ENCODE measurements around the gene RAX. TPM values are rescaled to one million over a fixed set of nuclear protein-coding genes. Genes with fewer than 3 reads are reported as not detected.

Gene RAX
- total and polyA plus RNA-seq, 2 donors from 2014 or later = not detected

DNA sequence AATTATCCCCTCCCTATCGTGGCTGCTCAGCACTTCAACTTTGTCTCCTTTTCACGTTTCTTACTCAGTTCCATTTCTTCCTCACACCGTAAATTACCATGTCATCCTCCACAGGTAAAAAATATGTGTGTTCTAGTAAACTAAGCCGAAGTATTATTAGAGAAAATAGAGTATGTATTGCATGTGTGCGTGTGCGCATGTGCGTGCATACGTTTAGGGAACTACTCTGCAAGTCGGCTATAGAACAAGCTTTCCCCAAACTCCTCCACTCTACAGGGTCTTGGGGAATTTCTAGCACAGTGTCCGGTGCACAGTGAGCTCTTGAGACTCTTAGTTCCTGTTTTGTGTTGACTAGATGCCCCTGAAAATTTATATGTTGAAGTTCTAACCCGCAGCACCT, 9.1 kb upstream of the RAX start:
- no peaks in the 10 kb centered on the region for H3K4me1 ChIP-seq (ENCODE audit: control insufficient read depth in 2 of 3, insufficient read depth in 2 of 3, low read depth in 1 of 3, low read length in 3 of 3)
- FAIRE-seq (no peak), DNase-seq (no peak)
- H3K27me3 ChIP-seq (ENCODE audit: control insufficient read depth, insufficient read depth, low read length) = peaks cover 49% of the 10 kb centered on the region
- TF ChIP-seq, protein P1, sequence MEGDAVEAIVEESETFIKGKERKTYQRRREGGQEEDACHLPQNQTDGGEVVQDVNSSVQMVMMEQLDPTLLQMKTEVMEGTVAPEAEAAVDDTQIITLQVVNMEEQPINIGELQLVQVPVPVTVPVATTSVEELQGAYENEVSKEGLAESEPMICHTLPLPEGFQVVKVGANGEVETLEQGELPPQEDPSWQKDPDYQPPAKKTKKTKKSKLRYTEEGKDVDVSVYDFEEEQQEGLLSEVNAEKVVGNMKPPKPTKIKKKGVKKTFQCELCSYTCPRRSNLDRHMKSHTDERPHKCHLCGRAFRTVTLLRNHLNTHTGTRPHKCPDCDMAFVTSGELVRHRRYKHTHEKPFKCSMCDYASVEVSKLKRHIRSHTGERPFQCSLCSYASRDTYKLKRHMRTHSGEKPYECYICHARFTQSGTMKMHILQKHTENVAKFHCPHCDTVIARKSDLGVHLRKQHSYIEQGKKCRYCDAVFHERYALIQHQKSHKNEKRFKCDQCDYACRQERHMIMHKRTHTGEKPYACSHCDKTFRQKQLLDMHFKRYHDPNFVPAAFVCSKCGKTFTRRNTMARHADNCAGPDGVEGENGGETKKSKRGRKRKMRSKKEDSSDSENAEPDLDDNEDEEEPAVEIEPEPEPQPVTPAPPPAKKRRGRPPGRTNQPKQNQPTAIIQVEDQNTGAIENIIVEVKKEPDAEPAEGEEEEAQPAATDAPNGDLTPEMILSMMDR (IDR thresholded peaks at IDR 0.05; ENCODE audit: borderline replicate concordance, extremely low read depth, insufficient read depth) = no peak
- H3K27ac ChIP-seq (ENCODE audit: low read depth in 2 of 2, low read length in 2 of 2) = no peak overlapping the region
- intact Hi-C loops (cut with DNase I) = no loop called here
- H3K4me3 ChIP-seq (ENCODE audit: low read length in 3 of 3) = no peak overlapping the region
- no peaks in the 10 kb centered on the region for H3K9me3 ChIP-seq (ENCODE audit: control insufficient read depth in 2 of 3, insufficient read depth in 1 of 3, low read length in 3 of 3)
- no peak overlapping the region for H3K9ac ChIP-seq (ENCODE audit: low read length in 3 of 3)
- H3K36me3 ChIP-seq (ENCODE audit: control insufficient read depth in 2 of 3, insufficient read depth in 3 of 3, low read length in 3 of 3) = no peaks in the 10 kb centered on the region

DNA sequence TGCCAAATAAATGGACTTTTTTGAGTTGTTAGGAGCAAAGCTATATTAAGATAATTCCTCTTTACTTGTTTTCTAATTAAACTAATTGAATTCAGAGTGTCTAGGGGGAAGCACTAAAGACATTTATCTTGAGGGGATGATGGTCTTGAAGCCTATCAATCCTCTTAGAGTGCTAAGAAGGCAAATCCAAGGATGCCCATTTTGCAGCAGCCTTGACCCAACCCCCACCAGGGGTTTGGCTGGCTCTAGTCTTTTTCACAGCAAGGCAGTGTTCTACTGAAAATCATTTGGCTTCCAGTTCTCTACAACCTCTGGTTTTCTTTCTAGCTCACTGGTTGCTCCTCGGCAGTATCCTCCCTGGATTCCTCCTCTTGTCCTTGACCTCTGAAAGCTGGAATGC, 6.5 kb upstream of the RAX start:
- H3K4me3 ChIP-seq (ENCODE audit: low read length in 3 of 3) = no peak overlapping the region
- intact Hi-C loops (cut with DNase I) = no loop called here
- no peaks in the 10 kb centered on the region for H3K4me1 ChIP-seq (ENCODE audit: control insufficient read depth in 2 of 3, insufficient read depth in 2 of 3, low read depth in 1 of 3, low read length in 3 of 3)
- H3K36me3 ChIP-seq (ENCODE audit: control insufficient read depth in 2 of 3, insufficient read depth in 3 of 3, low read length in 3 of 3) = no peaks in the 10 kb centered on the region
- peaks cover 59% of the 10 kb centered on the region for H3K27me3 ChIP-seq (ENCODE audit: control insufficient read depth, insufficient read depth, low read length)
- H3K9ac ChIP-seq (ENCODE audit: low read length in 3 of 3) = no peak overlapping the region
- no peak overlapping the region for H3K27ac ChIP-seq (ENCODE audit: low read depth in 2 of 2, low read length in 2 of 2)
- FAIRE-seq (no peak), DNase-seq (no peak)
- H3K9me3 ChIP-seq (ENCODE audit: control insufficient read depth in 2 of 3, insufficient read depth in 1 of 3, low read length in 3 of 3) = no peaks in the 10 kb centered on the region
- TF ChIP-seq, protein P1 (IDR thresholded peaks at IDR 0.05; ENCODE audit: borderline replicate concordance, extremely low read depth, insufficient read depth) = no peak

DNA sequence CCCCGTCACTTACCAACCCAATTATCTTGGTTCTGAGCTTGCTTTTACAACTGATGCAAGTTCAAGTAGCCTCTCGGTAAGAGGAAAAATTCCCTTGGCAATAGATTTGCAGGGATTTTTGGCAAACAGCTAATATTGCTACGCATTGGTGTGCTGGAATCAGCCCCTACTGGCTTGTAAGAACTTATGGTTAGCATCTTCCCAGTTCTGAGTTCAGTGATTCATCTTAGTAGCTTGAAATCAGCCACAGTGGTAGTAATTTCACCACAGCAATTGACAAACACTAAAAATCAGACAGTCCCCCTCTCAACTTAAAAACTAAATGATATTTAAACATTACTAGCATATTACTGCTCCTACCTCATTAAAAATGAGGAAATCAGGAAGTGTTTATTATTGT, 5.9 kb upstream of the RAX start:
- intact Hi-C loops (cut with DNase I) = no loop called here
- FAIRE-seq (no peak), DNase-seq (no peak)
- Histone ChIP-seq H3K27me3 (ENCODE audit: control insufficient read depth, insufficient read depth, low read length) (peaks cover 61% of the 10 kb centered on the region), H3K4me3 (ENCODE audit: low read length in 3 of 3) (no peak overlapping the region), H3K27ac (ENCODE audit: low read depth in 2 of 2, low read length in 2 of 2) (no peak overlapping the region), H3K9me3 (ENCODE audit: control insufficient read depth in 2 of 3, insufficient read depth in 1 of 3, low read length in 3 of 3) (no peaks in the 10 kb centered on the region), H3K9ac (ENCODE audit: low read length in 3 of 3) (no peak overlapping the region), H3K4me1 (ENCODE audit: control insufficient read depth in 2 of 3, insufficient read depth in 2 of 3, low read depth in 1 of 3, low read length in 3 of 3) (no peaks in the 10 kb centered on the region), H3K36me3 (ENCODE audit: control insufficient read depth in 2 of 3, insufficient read depth in 3 of 3, low read length in 3 of 3) (no peaks in the 10 kb centered on the region)
- TF ChIP-seq, protein P1 (IDR thresholded peaks at IDR 0.05; ENCODE audit: borderline replicate concordance, extremely low read depth, insufficient read depth) = no peak

DNA sequence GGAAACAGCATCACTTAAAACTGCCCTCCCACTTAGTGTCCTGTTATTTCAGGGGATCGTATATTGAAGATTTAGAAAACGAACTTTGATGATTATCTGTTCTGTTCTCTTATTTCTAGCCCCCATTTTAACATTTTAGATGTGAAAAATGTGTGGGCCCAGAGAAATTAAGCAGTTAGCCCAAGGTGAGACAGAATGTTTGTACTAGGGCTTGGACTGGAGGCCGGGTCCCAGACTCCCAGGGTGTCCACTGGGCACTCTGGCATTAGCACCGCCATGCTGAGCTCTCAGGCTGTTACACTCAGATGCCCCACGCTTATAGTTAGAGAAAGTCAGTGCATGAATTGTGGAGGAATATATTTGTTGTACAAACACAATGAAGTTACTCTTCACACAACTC, 5.5 kb upstream of the RAX start:
- FAIRE-seq (no peak), DNase-seq (no peak)
- TF ChIP-seq, protein P1 (IDR thresholded peaks at IDR 0.05; ENCODE audit: borderline replicate concordance, extremely low read depth, insufficient read depth) = no peak
- Histone ChIP-seq H3K27ac (ENCODE audit: low read depth in 2 of 2, low read length in 2 of 2) (no peak overlapping the region), H3K4me1 (ENCODE audit: control insufficient read depth in 2 of 3, insufficient read depth in 2 of 3, low read depth in 1 of 3, low read length in 3 of 3) (no peaks in the 10 kb centered on the region), H3K36me3 (ENCODE audit: control insufficient read depth in 2 of 3, insufficient read depth in 3 of 3, low read length in 3 of 3) (no peaks in the 10 kb centered on the region), H3K9me3 (ENCODE audit: control insufficient read depth in 2 of 3, insufficient read depth in 1 of 3, low read length in 3 of 3) (no peaks in the 10 kb centered on the region), H3K9ac (ENCODE audit: low read length in 3 of 3) (no peak overlapping the region), H3K27me3 (ENCODE audit: control insufficient read depth, insufficient read depth, low read length) (peaks cover 62% of the 10 kb centered on the region), H3K4me3 (ENCODE audit: low read length in 3 of 3) (no peak overlapping the region)
- intact Hi-C loops (cut with DNase I) = no loop called here

All from kidney (tissue), 14 donors.